Measurements from ENCODE around the gene ROCK1. TPM values are rescaled to one million over a fixed set of nuclear protein-coding genes. Genes with fewer than 3 reads are reported as not detected.
"Not testable (repeated sequence)": the region's sequence is repeated elsewhere in the genome, so short reads cannot be mapped to it uniquely, and the experiment has no call there.

The ROCK1 gene
- polyA plus RNA-seq, 4 donors, result 6.8 to 42.3 (median 12.4) TPM

- H3K27ac ChIP-seq (ENCODE audit: low read depth in 1 of 3, low read length in 2 of 3), result no peak overlapping the region
- H3K27me3 ChIP-seq (ENCODE audit: control insufficient read depth in 3 of 3, insufficient read depth in 3 of 3, low read length in 3 of 3), result no peaks in the 10 kb centered on the region
- DNase-seq (peak; percentile 23 to 32), FAIRE-seq (no peak)
- H3K4me1 ChIP-seq (ENCODE audit: control insufficient read depth in 3 of 3, insufficient read depth in 2 of 3, low read depth in 1 of 3, low read length in 2 of 3), result no peaks in the 10 kb centered on the region
- peaks cover 2 to 15% (median 9%) of the 10 kb centered on the region in 3 donors for H3K36me3 ChIP-seq (ENCODE audit: control insufficient read depth in 3 of 3, insufficient read depth in 2 of 3, low read depth in 1 of 3, low read length in 3 of 3)
- H3K4me3 ChIP-seq (ENCODE audit: low read depth in 1 of 3, low read length in 3 of 3), result no peak overlapping the region
- no peaks in the 10 kb centered on the region for H3K9me3 ChIP-seq (ENCODE audit: control insufficient read depth in 2 of 2, insufficient read depth in 1 of 2, low read depth in 1 of 2, low read length in 1 of 2)
These were observed 139.7 kb downstream of the ROCK1 start for GRCh38 chr18:20971886-20972267.

GRCh38 chr18:20966795-20967194 lies 144.8 kb downstream of the ROCK1 start:
- no peaks in the 10 kb centered on the region for H3K9me3 ChIP-seq (ENCODE audit: control insufficient read depth in 2 of 2, insufficient read depth in 1 of 2, low read depth in 1 of 2, low read length in 1 of 2)
- H3K27ac ChIP-seq (ENCODE audit: low read depth in 1 of 3, low read length in 2 of 3), result no peak overlapping the region
- H3K4me1 ChIP-seq (ENCODE audit: control insufficient read depth in 3 of 3, insufficient read depth in 2 of 3, low read depth in 1 of 3, low read length in 2 of 3), result no peaks in the 10 kb centered on the region
- no peaks in the 10 kb centered on the region for H3K27me3 ChIP-seq (ENCODE audit: control insufficient read depth in 3 of 3, insufficient read depth in 3 of 3, low read length in 3 of 3)
- no peak overlapping the region for H3K4me3 ChIP-seq (ENCODE audit: low read depth in 1 of 3, low read length in 3 of 3)
- FAIRE-seq (no peak), DNase-seq (no peak)
- WGBS, 3 donors, result 96 to 98% (median 98%) methylated on average over 2 of the region's 2 CpGs
- H3K36me3 ChIP-seq (ENCODE audit: control insufficient read depth in 3 of 3, insufficient read depth in 2 of 3, low read depth in 1 of 3, low read length in 3 of 3), result peaks cover 2 to 8% (median 6%) of the 10 kb centered on the region in 3 donors

- no peak overlapping the region for H3K4me3 ChIP-seq (ENCODE audit: low read depth in 1 of 3, low read length in 3 of 3)
- DNase-seq (no peak), FAIRE-seq (no peak)
- no peaks in the 10 kb centered on the region for H3K27me3 ChIP-seq (ENCODE audit: control insufficient read depth in 3 of 3, insufficient read depth in 3 of 3, low read length in 3 of 3)
- 97 to 98% (median 97%) methylated on average over 2 of the region's 2 CpGs for WGBS, 3 donors
- no peak overlapping the region for H3K27ac ChIP-seq (ENCODE audit: low read depth in 1 of 3, low read length in 2 of 3)
- H3K9me3 ChIP-seq (ENCODE audit: control insufficient read depth in 2 of 2, insufficient read depth in 1 of 2, low read depth in 1 of 2, low read length in 1 of 2), result no peaks in the 10 kb centered on the region
- peaks cover 0 to 3% (median 2%) of the 10 kb centered on the region in 3 donors for H3K36me3 ChIP-seq (ENCODE audit: control insufficient read depth in 3 of 3, insufficient read depth in 2 of 3, low read depth in 1 of 3, low read length in 3 of 3)
- H3K4me1 ChIP-seq (ENCODE audit: control insufficient read depth in 3 of 3, insufficient read depth in 2 of 3, low read depth in 1 of 3, low read length in 2 of 3), result no peaks in the 10 kb centered on the region
These were observed 148.6 kb downstream of the ROCK1 start for GRCh38 chr18:20963027-20963426.

- Histone ChIP-seq H3K27me3 (ENCODE audit: control insufficient read depth in 3 of 3, insufficient read depth in 3 of 3, low read length in 3 of 3) (no peaks in the 10 kb centered on the region), H3K27ac (ENCODE audit: low read depth in 1 of 3, low read length in 2 of 3) (no peak overlapping the region), H3K4me3 (ENCODE audit: low read depth in 1 of 3, low read length in 3 of 3) (no peak overlapping the region), H3K36me3 (ENCODE audit: control insufficient read depth in 3 of 3, insufficient read depth in 2 of 3, low read depth in 1 of 3, low read length in 3 of 3) (peaks cover 0 to 3% (median 0%) of the 10 kb centered on the region in 3 donors), H3K9me3 (ENCODE audit: control insufficient read depth in 2 of 2, insufficient read depth in 1 of 2, low read depth in 1 of 2, low read length in 1 of 2) (no peaks in the 10 kb centered on the region), H3K4me1 (ENCODE audit: control insufficient read depth in 3 of 3, insufficient read depth in 2 of 3, low read depth in 1 of 3, low read length in 2 of 3) (no peaks in the 10 kb centered on the region)
- WGBS, 3 donors, result 87 to 95% (median 92%) methylated on average over 1 of the region's 1 CpG
- DNase-seq, result no peak
- no peak for FAIRE-seq
These were observed 150.9 kb downstream of the ROCK1 start for GRCh38 chr18:20960735-20961134.

GRCh38 chr18:20950827-20951226 lies 160.8 kb downstream of the ROCK1 start:
- H3K27ac ChIP-seq (ENCODE audit: low read depth in 1 of 3, low read length in 2 of 3); H3K4me1 ChIP-seq (ENCODE audit: control insufficient read depth in 3 of 3, insufficient read depth in 2 of 3, low read depth in 1 of 3, low read length in 2 of 3); H3K4me3 ChIP-seq (ENCODE audit: low read depth in 1 of 3, low read length in 3 of 3); H3K27me3 ChIP-seq (ENCODE audit: control insufficient read depth in 3 of 3, insufficient read depth in 3 of 3, low read length in 3 of 3); FAIRE-seq; H3K9me3 ChIP-seq (ENCODE audit: control insufficient read depth in 2 of 2, insufficient read depth in 1 of 2, low read depth in 1 of 2, low read length in 1 of 2); DNase-seq; H3K36me3 ChIP-seq (ENCODE audit: control insufficient read depth in 3 of 3, insufficient read depth in 2 of 3, low read depth in 1 of 3, low read length in 3 of 3): not testable (repeated sequence)
- WGBS, 3 donors, result 60 to 79% (median 69%) methylated on average over 2 of the region's 2 CpGs

Other genes starting within 250 kb of the ROCK1 start
- 1 to 10 TPM in 1 of 4 donors, under 1 TPM in 2, not detected in 1; under 0.01 to 2.4 (median 0.52) TPM for gene GREB1L, start 130.4 kb upstream of the ROCK1 start, polyA plus RNA-seq

Measured in small intestine (tissue), 7 donors.